GM12878 (cell line): Measurements from ENCODE around the gene GPR137B. TPM values are rescaled to one million over a fixed set of nuclear protein-coding genes. Genes with fewer than 3 reads are reported as not detected.

Source experiments
- ATAC-seq: fragments of 200-7000 bp; cut with Tn5 transposase; 3 replicates; pipeline ENCODE4 v1.9.1; 2020; ENCODE audit warnings: mild to moderate bottlenecking, moderate library complexity
- BruUV-seq: library from RNA; stranded (reverse); fragments of 400-500 nt; replicated peaks from 2 replicates; lab custom pipeline; 2021; lab: Mats Ljungman, UMichigan
- CTCF ChIA-PET: fragments of 300-600 bp; sonication (Branson Sonifier 250); formaldehyde crosslinking; extraction: SDS; loops from one replicate; lab custom pipeline; 2021; ENCODE audit warnings: inconsistent platforms; lab: Yijun Ruan, JAX
- POLR2A ChIA-PET: fragments of 350-600 bp; formaldehyde crosslinking; extraction: SDS; loops from one replicate; lab custom pipeline; 2021; ENCODE audit warnings: inconsistent platforms; lab: Charles Lee
- RAD21 ChIA-PET: fragments of 300-600 bp; sonication (Branson Sonifier 250); formaldehyde crosslinking; loops from one replicate; lab custom pipeline; 2023; ENCODE audit warnings: antibody characterized with exemption; ENCODE audit not compliant: unreplicated experiment; lab: Charles Lee
- SMC1A ChIA-PET: fragments of 300-600 bp; sonication (Branson Sonifier 250); formaldehyde crosslinking; loops from one replicate; lab custom pipeline; 2023; ENCODE audit not compliant: unreplicated experiment, uncharacterized antibody; lab: Charles Lee
- DNase-seq: peaks from one replicate; pipeline ENCODE4 v3.0.0-alpha.2; 2011; ENCODE audit warnings: low read depth, low spot score
- FAIRE-seq: peaks from 3 replicates; lab custom pipeline; 2011; peaks lifted over from hg19 to GRCh38; lab: Jason Lieb, UNC
- H2AFZ ChIP-seq: 2 replicates; pipeline ENCODE4 v1.6.0; 2011; ENCODE audit warnings: low read depth, low read length, control low read depth; ENCODE audit not compliant: control insufficient read depth
- H3K27ac ChIP-seq: 2 replicates; pipeline ENCODE4 v1.5.1; 2011; ENCODE audit warnings: control low read depth; ENCODE audit not compliant: control insufficient read depth, insufficient read depth
- H3K27me3 ChIP-seq, 2 experiments: replicated peaks in 1 of 2; 2 replicates each; pipeline versions ENCODE4 v1.6.0 to v1.6.1; 2011; ENCODE audit warnings: low read length in 1 of 2; ENCODE audit not compliant: control insufficient read depth in 2 of 2, insufficient read depth in 2 of 2
- H3K36me3 ChIP-seq, 2 experiments: 2 replicates each; pipeline ENCODE4 v1.5.1; 2011; ENCODE audit warnings: low read length in 1 of 2; ENCODE audit not compliant: control insufficient read depth in 2 of 2, insufficient read depth in 2 of 2
- H3K4me1 ChIP-seq: 2 replicates; pipeline ENCODE4 v1.6.1; 2011; ENCODE audit warnings: mild to moderate bottlenecking, low read length, moderate library complexity, mixed read lengths; ENCODE audit not compliant: control insufficient read depth, insufficient read depth
- H3K4me2 ChIP-seq: 2 replicates; pipeline ENCODE4 v1.6.0; 2011; ENCODE audit warnings: control low read depth; ENCODE audit not compliant: control insufficient read depth, insufficient read depth
- H3K4me3 ChIP-seq: fragments of 200-600 bp; sonication (generic); 2 replicates; pipeline ENCODE4 v1.5.1; 2016
- H3K79me2 ChIP-seq: 2 replicates; pipeline ENCODE4 v1.6.0; 2011; ENCODE audit warnings: low read length; ENCODE audit not compliant: control insufficient read depth, insufficient read depth
- H3K9ac ChIP-seq: 2 replicates; pipeline ENCODE4 v1.8.0; 2011; ENCODE audit warnings: low read length, control low read depth, mixed read lengths; ENCODE audit not compliant: control insufficient read depth, insufficient read depth
- H3K9me3 ChIP-seq: replicated peaks from 3 replicates; pipeline ENCODE4 v1.5.1; 2011; ENCODE audit warnings: mild to moderate bottlenecking, low read length; ENCODE audit not compliant: control insufficient read depth, insufficient read depth
- H4K20me1 ChIP-seq: 2 replicates; pipeline ENCODE4 v1.6.0; 2011; ENCODE audit not compliant: control insufficient read depth, insufficient read depth
- BACH1 ChIP-seq: fragments of 450-650 bp; IDR thresholded peaks from 2 replicates; pipeline ENCODE4 v1.6.1; 2017; ENCODE audit warnings: mild to moderate bottlenecking, borderline replicate concordance
- FOS ChIP-seq: IDR thresholded peaks from 3 replicates; pipeline ENCODE4 v1.6.1; 2011; ENCODE audit warnings: borderline replicate concordance; ENCODE audit not compliant: insufficient read length; ENCODE audit errors: extremely low read depth
- JUND ChIP-seq: IDR thresholded peaks from 2 replicates; pipeline ENCODE4 v1.6.1; 2012; ENCODE audit warnings: low read depth, mild to moderate bottlenecking, low read length, improper control_type of control experiment, moderate library complexity
- MTA2 ChIP-seq: fragments of 450-650 bp; IDR thresholded peaks from 2 replicates; pipeline ENCODE4 v1.6.1; 2016; ENCODE audit warnings: low read depth, mild to moderate bottlenecking, moderate library complexity
- NR2C1 ChIP-seq: fragments of 450-650 bp; IDR thresholded peaks from 2 replicates; pipeline ENCODE4 v1.6.1; 2017; ENCODE audit warnings: antibody characterized with exemption, mild to moderate bottlenecking, moderate library complexity
- NRF1 ChIP-seq: conservative IDR thresholded peaks from 2 replicates; pipeline ENCODE4 v1.6.1; 2011; ENCODE audit warnings: mild to moderate bottlenecking, low read depth, low read length, improper control_type of control experiment
- PAX8 ChIP-seq: fragments of 450-650 bp; IDR thresholded peaks from 2 replicates; pipeline ENCODE4 v1.6.1; 2017; ENCODE audit warnings: mild to moderate bottlenecking, moderate library complexity
- SMC3 ChIP-seq: IDR thresholded peaks from 2 replicates; pipeline ENCODE4 v1.6.1; 2011; ENCODE audit warnings: low read length, improper control_type of control experiment, borderline replicate concordance
- SRF ChIP-seq, 2 experiments: IDR thresholded peaks; 2 replicates each; pipeline ENCODE4 v1.6.1; 2011; ENCODE audit warnings: low read depth in 2 of 2, low read length in 2 of 2, mild to moderate bottlenecking in 1 of 2, moderate library complexity in 1 of 2
- TBL1XR1 ChIP-seq: IDR thresholded peaks from 2 replicates; pipeline ENCODE4 v1.6.1; 2012; ENCODE audit warnings: low read depth, low read length, improper control_type of control experiment
- ZBED1 ChIP-seq: IDR thresholded peaks from 2 replicates; pipeline ENCODE4 v1.6.1; 2016; ENCODE audit warnings: borderline replicate concordance
- ZNF24 ChIP-seq: fragments of 450-650 bp; IDR thresholded peaks from 2 replicates; pipeline ENCODE4 v1.6.1; 2017; ENCODE audit warnings: antibody characterized with exemption, mild to moderate bottlenecking
- ZNF274 ChIP-seq: IDR thresholded peaks from one replicate; pipeline ENCODE4 v1.8.0; 2011; ENCODE audit not compliant: insufficient read length, insufficient read depth
- in situ Hi-C: fragments of 300-500 bp; cut with MboI; formaldehyde crosslinking; loops from 9 replicates; pipeline ENCODE4 v1.14.3; 2018; ENCODE audit warnings: mixed read lengths
- intact Hi-C: fragments of 100-400 bp; cut with micrococcal nuclease; formaldehyde crosslinking; loops from one replicate; pipeline ENCODE4 v1.14.2; 2022; ENCODE audit not compliant: unreplicated experiment
- polyA plus RNA-seq, 11 experiments: library from polyadenylated mRNA; depleted of rRNA in 4 of 11; unstranded in 6 of 11; stranded (reverse) in 5 of 11; fragments of >200 nt; fragmentation: Nextera tagmentation in 4 of 11; fragmentation: Illumina TruSeq in 1 of 11; extraction: Ambion mirVana in 4 of 11; extraction: Trizol in 1 of 11; gene quantifications; 1 replicate in 1 of 11; 2 replicates in 10 of 11; pipeline versions ENCODE4 v1.2.1 to v1.2.3, GENCODE V29; 2011 to 2016; ENCODE audit warnings: inconsistent platforms in 2 of 11, missing spikeins in 2 of 11, low read depth in 1 of 11
- total RNA-seq, 4 experiments: library from RNA; depleted of rRNA in 3 of 4; stranded (reverse); fragments of >200 nt in 3 of 4; fragmentation: Illumina TruSeq in 1 of 4; extraction: Trizol in 1 of 4; gene quantifications; 2 replicates each; pipeline versions ENCODE4 v1.2.1 to v1.2.3, GENCODE V29; 2013 to 2021
- TF ChIP-seq, protein P1 (sequence below): fragments of 150-350 bp; IDR thresholded peaks from 2 replicates; pipeline ENCODE4 v1.6.1; 2016; ENCODE audit warnings: low read depth, low read length
- TF ChIP-seq, protein P2 (sequence below): IDR thresholded peaks from 2 replicates; pipeline ENCODE4 v1.6.1; 2012; ENCODE audit warnings: low read depth, low read length, improper control_type of control experiment
- TF ChIP-seq, protein P3 (sequence below): fragments of 450-650 bp; IDR thresholded peaks from 2 replicates; pipeline ENCODE4 v1.6.1; 2017; ENCODE audit warnings: mild to moderate bottlenecking, low read depth, inconsistent platforms; ENCODE audit not compliant: poor library complexity, severe bottlenecking

Gene GPR137B
- total and polyA plus RNA-seq, 10 of the 15 experiments (the other 5 are each of a cell fraction or from before 2014, with no cell fraction given): 5.4 to 20.8 (median 12.5) TPM

DNA sequence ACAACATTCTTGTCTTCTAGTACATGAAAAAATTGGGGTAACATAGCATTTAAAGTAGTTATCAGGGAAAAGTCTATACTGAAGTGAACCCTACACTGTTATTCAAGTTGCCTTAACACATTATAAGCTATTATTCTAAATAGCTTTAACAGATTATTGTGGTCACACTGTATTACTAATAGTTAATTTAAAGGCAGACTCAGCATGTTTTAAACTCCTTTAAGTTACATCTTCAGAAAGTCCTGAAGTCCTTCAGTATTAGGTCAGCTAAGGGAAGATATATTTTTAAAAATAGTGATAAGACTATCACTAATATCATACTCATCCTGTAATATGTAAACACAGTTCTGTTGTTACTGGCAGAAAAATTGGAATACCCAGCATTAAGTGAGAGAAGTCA is 67.4 kb downstream of the GPR137B start:
- no peak overlapping the region for H3K4me3 ChIP-seq
- H3K9me3 ChIP-seq: no peaks in the 10 kb centered on the region; the same call in 2 of the 3 replicates
- FAIRE-seq (no peak), ATAC-seq (no peak), DNase-seq (no peak)
- H2AFZ ChIP-seq: no peak overlapping the region
- CTCF ChIA-PET: interaction anchor here (0.7 to 1.1 kb wide), 2 partner anchors 184 to 258 kb away, joined by 3 read pairs; partner anchors contain the start of gene EDARADD
- no peak overlapping the region for H3K9ac ChIP-seq
- no peaks in the 10 kb centered on the region for H3K79me2 ChIP-seq
- peaks cover 2 to 20% of the 10 kb centered on the region in 2 experiments for H3K36me3 ChIP-seq
- TF ChIP-seq NR2C1: no peak
- TF ChIP-seq, protein P1, sequence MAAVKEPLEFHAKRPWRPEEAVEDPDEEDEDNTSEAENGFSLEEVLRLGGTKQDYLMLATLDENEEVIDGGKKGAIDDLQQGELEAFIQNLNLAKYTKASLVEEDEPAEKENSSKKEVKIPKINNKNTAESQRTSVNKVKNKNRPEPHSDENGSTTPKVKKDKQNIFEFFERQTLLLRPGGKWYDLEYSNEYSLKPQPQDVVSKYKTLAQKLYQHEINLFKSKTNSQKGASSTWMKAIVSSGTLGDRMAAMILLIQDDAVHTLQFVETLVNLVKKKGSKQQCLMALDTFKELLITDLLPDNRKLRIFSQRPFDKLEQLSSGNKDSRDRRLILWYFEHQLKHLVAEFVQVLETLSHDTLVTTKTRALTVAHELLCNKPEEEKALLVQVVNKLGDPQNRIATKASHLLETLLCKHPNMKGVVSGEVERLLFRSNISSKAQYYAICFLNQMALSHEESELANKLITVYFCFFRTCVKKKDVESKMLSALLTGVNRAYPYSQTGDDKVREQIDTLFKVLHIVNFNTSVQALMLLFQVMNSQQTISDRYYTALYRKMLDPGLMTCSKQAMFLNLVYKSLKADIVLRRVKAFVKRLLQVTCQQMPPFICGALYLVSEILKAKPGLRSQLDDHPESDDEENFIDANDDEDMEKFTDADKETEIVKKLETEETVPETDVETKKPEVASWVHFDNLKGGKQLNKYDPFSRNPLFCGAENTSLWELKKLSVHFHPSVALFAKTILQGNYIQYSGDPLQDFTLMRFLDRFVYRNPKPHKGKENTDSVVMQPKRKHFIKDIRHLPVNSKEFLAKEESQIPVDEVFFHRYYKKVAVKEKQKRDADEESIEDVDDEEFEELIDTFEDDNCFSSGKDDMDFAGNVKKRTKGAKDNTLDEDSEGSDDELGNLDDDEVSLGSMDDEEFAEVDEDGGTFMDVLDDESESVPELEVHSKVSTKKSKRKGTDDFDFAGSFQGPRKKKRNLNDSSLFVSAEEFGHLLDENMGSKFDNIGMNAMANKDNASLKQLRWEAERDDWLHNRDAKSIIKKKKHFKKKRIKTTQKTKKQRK: no peak
- TF ChIP-seq ZNF274: no peak
- no peak for TF ChIP-seq TBL1XR1
- TF ChIP-seq PAX8: no peak
- TF ChIP-seq NRF1: no peak
- no peak for TF ChIP-seq BACH1
- TF ChIP-seq, protein P2, sequence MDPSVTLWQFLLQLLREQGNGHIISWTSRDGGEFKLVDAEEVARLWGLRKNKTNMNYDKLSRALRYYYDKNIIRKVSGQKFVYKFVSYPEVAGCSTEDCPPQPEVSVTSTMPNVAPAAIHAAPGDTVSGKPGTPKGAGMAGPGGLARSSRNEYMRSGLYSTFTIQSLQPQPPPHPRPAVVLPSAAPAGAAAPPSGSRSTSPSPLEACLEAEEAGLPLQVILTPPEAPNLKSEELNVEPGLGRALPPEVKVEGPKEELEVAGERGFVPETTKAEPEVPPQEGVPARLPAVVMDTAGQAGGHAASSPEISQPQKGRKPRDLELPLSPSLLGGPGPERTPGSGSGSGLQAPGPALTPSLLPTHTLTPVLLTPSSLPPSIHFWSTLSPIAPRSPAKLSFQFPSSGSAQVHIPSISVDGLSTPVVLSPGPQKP: no peak
- TF ChIP-seq, protein P3, sequence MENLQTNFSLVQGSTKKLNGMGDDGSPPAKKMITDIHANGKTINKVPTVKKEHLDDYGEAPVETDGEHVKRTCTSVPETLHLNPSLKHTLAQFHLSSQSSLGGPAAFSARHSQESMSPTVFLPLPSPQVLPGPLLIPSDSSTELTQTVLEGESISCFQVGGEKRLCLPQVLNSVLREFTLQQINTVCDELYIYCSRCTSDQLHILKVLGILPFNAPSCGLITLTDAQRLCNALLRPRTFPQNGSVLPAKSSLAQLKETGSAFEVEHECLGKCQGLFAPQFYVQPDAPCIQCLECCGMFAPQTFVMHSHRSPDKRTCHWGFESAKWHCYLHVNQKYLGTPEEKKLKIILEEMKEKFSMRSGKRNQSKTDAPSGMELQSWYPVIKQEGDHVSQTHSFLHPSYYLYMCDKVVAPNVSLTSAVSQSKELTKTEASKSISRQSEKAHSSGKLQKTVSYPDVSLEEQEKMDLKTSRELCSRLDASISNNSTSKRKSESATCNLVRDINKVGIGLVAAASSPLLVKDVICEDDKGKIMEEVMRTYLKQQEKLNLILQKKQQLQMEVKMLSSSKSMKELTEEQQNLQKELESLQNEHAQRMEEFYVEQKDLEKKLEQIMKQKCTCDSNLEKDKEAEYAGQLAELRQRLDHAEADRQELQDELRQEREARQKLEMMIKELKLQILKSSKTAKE: no peak
- TF ChIP-seq JUND: no peak
- TF ChIP-seq ZBED1: no peak
- no peak for TF ChIP-seq SMC3
- TF ChIP-seq FOS: no peak
- no peak for TF ChIP-seq ZNF24
- no peak for TF ChIP-seq MTA2
- TF ChIP-seq SRF (IDR thresholded peaks at IDR 0.05; ENCODE audit: low read depth in 2 of 2, low read length in 2 of 2): no peak
- RAD21 ChIA-PET: no interaction called here
- H3K27me3 ChIP-seq: no peaks in the 10 kb centered on the region
- H3K4me2 ChIP-seq: no peak overlapping the region
- SMC1A ChIA-PET: interaction anchor here (1.4 kb wide), 1 partner anchor 11 kb away, joined by 6 read pairs; no protein-coding TSS in a partner anchor
- intact Hi-C loops (loop anchor here (10.0 kb wide), 1 partner anchor 105 kb away; no protein-coding TSS in a partner anchor), in situ Hi-C loops (no loop called here)
- POLR2A ChIA-PET: no interaction called here
- no TSS peak for BruUV-seq
- no peaks in the 10 kb centered on the region for H4K20me1 ChIP-seq
- no peak overlapping the region for H3K27ac ChIP-seq
- H3K4me1 ChIP-seq: no peaks in the 10 kb centered on the region
